PC-3 (cell line): ENCODE results near the gene EIF3A. TPM values are rescaled to one million over a fixed set of nuclear protein-coding genes. Genes with fewer than 3 reads are reported as not detected.

Experiments
- ATAC-seq: fragments of 200-7000 bp; cut with Tn5 transposase; 2 replicates; pipeline ENCODE4 v1.9.1; 2020; ENCODE audit warnings: mild to moderate bottlenecking, moderate library complexity
- BruUV-seq: library from RNA; stranded (reverse); fragments of 400-500 nt; replicated peaks from 2 replicates; lab custom pipeline; 2021; lab: Mats Ljungman, UMichigan
- CTCF ChIA-PET: fragments of 300-600 bp; sonication (Branson Sonifier 250); formaldehyde crosslinking; loops from one replicate; lab custom pipeline; 2022; ENCODE audit warnings: antibody characterized with exemption; lab: Charles Lee
- POLR2A ChIA-PET: fragments of 300-600 bp; sonication (Branson Sonifier 250); formaldehyde crosslinking; loops from one replicate; lab custom pipeline; 2022; ENCODE audit warnings: antibody characterized with exemption; ENCODE audit not compliant: unreplicated experiment; lab: Charles Lee
- DNase-seq: peaks from one replicate; pipeline ENCODE4 v3.0.0-alpha.2; 2015
- H2AFZ ChIP-seq: fragments of 300-600 bp; sonication (generic); 2 replicates; pipeline ENCODE4 v1.6.0; 2016; ENCODE audit warnings: antibody characterized with exemption, low read length
- H3F3A ChIP-seq: fragments of 300-600 bp; sonication (generic); one replicate; pipeline ENCODE4 v1.6.0; 2017; ENCODE audit warnings: antibody characterized with exemption, low read length, control low read depth, mild to moderate bottlenecking; ENCODE audit not compliant: unreplicated experiment
- H3K27ac ChIP-seq: fragments of 300-600 bp; sonication (generic); 2 replicates; pipeline ENCODE4 v1.5.1; 2016; ENCODE audit warnings: mild to moderate bottlenecking, low read length
- H3K27me3 ChIP-seq: fragments of 300-600 bp; sonication (generic); 2 replicates; pipeline ENCODE4 v1.6.1; 2016; ENCODE audit warnings: low read length, mixed read lengths
- H3K36me3 ChIP-seq: fragments of 300-600 bp; sonication (generic); 2 replicates; pipeline ENCODE4 v1.6.1; 2016; ENCODE audit warnings: low read depth, mixed run types, low read length, mixed read lengths
- H3K4me1 ChIP-seq: fragments of 300-600 bp; sonication (generic); 2 replicates; pipeline ENCODE4 v1.5.1; 2016; ENCODE audit warnings: low read length; ENCODE audit not compliant: insufficient read depth
- H3K4me2 ChIP-seq: fragments of 300-600 bp; sonication (generic); 2 replicates; pipeline ENCODE4 v1.6.0; 2016; ENCODE audit warnings: low read length
- H3K4me3 ChIP-seq: fragments of 300-600 bp; sonication (generic); 2 replicates; pipeline ENCODE4 v1.5.1; 2016; ENCODE audit warnings: mild to moderate bottlenecking, low read length, mixed read lengths
- H3K79me2 ChIP-seq: fragments of 300-600 bp; sonication (generic); 2 replicates; pipeline ENCODE4 v1.6.1; 2017; ENCODE audit warnings: low read length, mixed read lengths
- H3K9ac ChIP-seq: fragments of 300-600 bp; sonication (generic); 2 replicates; pipeline ENCODE4 v1.6.0; 2016; ENCODE audit warnings: mild to moderate bottlenecking, low read length
- H3K9me2 ChIP-seq: fragments of 300-600 bp; sonication (generic); replicated peaks from 2 replicates; pipeline ENCODE4 v1.6.1; 2016; ENCODE audit warnings: mixed run types, low read length, mixed read lengths
- H3K9me3 ChIP-seq: fragments of 300-600 bp; sonication (generic); 2 replicates; pipeline ENCODE4 v1.6.1; 2016; ENCODE audit warnings: low read length, mixed read lengths
- H4K20me1 ChIP-seq: fragments of 300-600 bp; sonication (generic); 2 replicates; pipeline ENCODE4 v1.6.1; 2016; ENCODE audit warnings: low read length, mixed read lengths
- EZH2 ChIP-seq: fragments of 300-600 bp; sonication (generic); IDR thresholded peaks from one replicate; pipeline ENCODE4 v1.6.1; 2017; ENCODE audit warnings: antibody characterized with exemption, mild to moderate bottlenecking, low read length; ENCODE audit not compliant: unreplicated experiment
- EZH2phosphoT487 ChIP-seq: fragments of 300-600 bp; sonication (generic); IDR thresholded peaks from 2 replicates; pipeline ENCODE4 v1.6.1; 2018; ENCODE audit warnings: mild to moderate bottlenecking, antibody characterized with exemption, low read length, borderline replicate concordance
- intact Hi-C: fragments of 100-400 bp; cut with micrococcal nuclease; formaldehyde crosslinking; loops from 2 replicates; pipeline ENCODE4 v1.9.0; 2023
- total RNA-seq: library from RNA; depleted of rRNA; stranded (reverse); fragments of >200 nt; gene quantifications from 2 replicates; pipeline ENCODE4 v1.2.3, GENCODE V29; 2014
- TF ChIP-seq, protein P1 (sequence below): fragments of 300-600 bp; sonication (generic); conservative IDR thresholded peaks from 2 replicates; pipeline ENCODE4 v1.5.1; 2017; ENCODE audit warnings: antibody characterized with exemption, low read depth, mild to moderate bottlenecking, low read length

EIF3A gene
- total RNA-seq, 1 experiment from 2014 or later, result 46.0 TPM

- peaks cover 47% of the 10 kb centered on the region; the same call in 1 of the 2 replicates for H3K79me2 ChIP-seq
- DNase-seq (no peak), ATAC-seq (no peak)
- intact Hi-C loops, result no loop called here
- no TSS peak for BruUV-seq
- H3K4me1 ChIP-seq, result no peaks in the 10 kb centered on the region
- H3K27me3 ChIP-seq, result no peaks in the 10 kb centered on the region
- H3K27ac ChIP-seq, result no peak overlapping the region
- no peak for TF ChIP-seq EZH2phosphoT487
- no peak for TF ChIP-seq EZH2
- TF ChIP-seq, protein P1, sequence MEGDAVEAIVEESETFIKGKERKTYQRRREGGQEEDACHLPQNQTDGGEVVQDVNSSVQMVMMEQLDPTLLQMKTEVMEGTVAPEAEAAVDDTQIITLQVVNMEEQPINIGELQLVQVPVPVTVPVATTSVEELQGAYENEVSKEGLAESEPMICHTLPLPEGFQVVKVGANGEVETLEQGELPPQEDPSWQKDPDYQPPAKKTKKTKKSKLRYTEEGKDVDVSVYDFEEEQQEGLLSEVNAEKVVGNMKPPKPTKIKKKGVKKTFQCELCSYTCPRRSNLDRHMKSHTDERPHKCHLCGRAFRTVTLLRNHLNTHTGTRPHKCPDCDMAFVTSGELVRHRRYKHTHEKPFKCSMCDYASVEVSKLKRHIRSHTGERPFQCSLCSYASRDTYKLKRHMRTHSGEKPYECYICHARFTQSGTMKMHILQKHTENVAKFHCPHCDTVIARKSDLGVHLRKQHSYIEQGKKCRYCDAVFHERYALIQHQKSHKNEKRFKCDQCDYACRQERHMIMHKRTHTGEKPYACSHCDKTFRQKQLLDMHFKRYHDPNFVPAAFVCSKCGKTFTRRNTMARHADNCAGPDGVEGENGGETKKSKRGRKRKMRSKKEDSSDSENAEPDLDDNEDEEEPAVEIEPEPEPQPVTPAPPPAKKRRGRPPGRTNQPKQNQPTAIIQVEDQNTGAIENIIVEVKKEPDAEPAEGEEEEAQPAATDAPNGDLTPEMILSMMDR, result no peak
- no peak overlapping the region for H2AFZ ChIP-seq
- no peak overlapping the region for H3K4me3 ChIP-seq
- H3F3A ChIP-seq, result no peaks in the 10 kb centered on the region
- H3K4me2 ChIP-seq, result no peak overlapping the region
- no peaks in the 10 kb centered on the region for H3K9me3 ChIP-seq
- H4K20me1 ChIP-seq, result peaks cover 9% of the 10 kb centered on the region; the same call in 1 of the 2 replicates
- ChIA-PET CTCF (no interaction called here), POLR2A (no interaction called here)
- H3K36me3 ChIP-seq, result peaks cover 79% of the 10 kb centered on the region
- H3K9me2 ChIP-seq, result no peaks in the 10 kb centered on the region
- H3K9ac ChIP-seq, result no peak overlapping the region
These were observed 28.8 kb downstream of the EIF3A start for GRCh38 chr10:119051775-119052174.

DNA sequence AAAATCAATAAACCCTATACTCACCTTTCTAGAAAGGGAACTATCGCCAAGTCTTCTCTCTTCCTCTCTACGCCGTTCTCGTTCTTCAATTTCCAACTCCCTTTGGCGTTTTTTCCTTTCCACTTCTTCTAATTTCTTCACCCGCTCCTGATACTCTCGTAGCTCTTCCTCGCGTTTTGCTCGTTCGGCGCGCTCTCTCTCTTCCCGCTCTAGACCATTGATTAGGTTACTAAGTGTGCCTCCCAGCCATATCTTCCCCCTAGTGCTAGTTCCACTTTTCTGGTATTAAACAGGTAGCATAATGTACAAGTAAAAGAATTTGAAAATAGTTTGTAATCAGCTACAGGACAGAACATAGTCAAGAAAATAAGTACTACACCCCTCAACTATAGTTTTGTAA, 30.8 kb downstream of the EIF3A start:
- intact Hi-C loops, result no loop called here
- Histone ChIP-seq H3K9ac (no peak overlapping the region), H3K4me3 (no peak overlapping the region), H3K79me2 (peaks cover 55% of the 10 kb centered on the region), H3K9me2 (no peaks in the 10 kb centered on the region), H3F3A (no peaks in the 10 kb centered on the region), H3K9me3 (no peaks in the 10 kb centered on the region), H4K20me1 (peaks cover 9% of the 10 kb centered on the region; the same call in 1 of the 2 replicates), H3K4me1 (no peaks in the 10 kb centered on the region), H3K4me2 (no peak overlapping the region), H3K27me3 (no peaks in the 10 kb centered on the region), H3K27ac (no peak overlapping the region), H3K36me3 (peaks cover 78% of the 10 kb centered on the region), H2AFZ (no peak overlapping the region)
- no TSS peak for BruUV-seq
- no peak for ATAC-seq
- ChIA-PET CTCF (no interaction called here), POLR2A (no interaction called here)
- no peak for TF ChIP-seq EZH2
- TF ChIP-seq, protein P1, result no peak
- TF ChIP-seq EZH2phosphoT487, result no peak
- DNase-seq, result no peak

DNA sequence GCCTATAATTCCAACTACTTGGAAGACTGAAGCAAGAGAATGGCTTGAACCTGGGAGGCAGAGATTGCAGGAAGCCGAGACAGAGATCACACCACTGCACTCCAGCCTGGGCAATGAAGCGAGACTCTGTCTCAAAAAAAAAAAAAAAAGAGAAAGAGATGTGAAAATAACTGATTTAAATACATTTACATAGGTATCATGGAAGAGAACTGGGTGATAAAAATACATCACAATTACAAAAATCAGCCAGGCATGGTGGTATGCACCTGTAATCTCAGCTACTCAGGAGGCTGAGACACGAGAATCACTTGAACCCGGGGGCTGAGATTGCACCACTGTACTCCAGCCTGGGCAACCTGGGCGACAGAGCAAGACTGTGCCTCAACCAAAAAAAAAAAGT, 31.3 kb downstream of the EIF3A start:
- ChIA-PET POLR2A (no interaction called here), CTCF (no interaction called here)
- no peak overlapping the region for H3K4me3 ChIP-seq
- TF ChIP-seq, protein P1, result no peak
- TF ChIP-seq EZH2phosphoT487 (no peak), EZH2 (no peak)
- no peaks in the 10 kb centered on the region for H3F3A ChIP-seq
- no peak overlapping the region for H3K4me2 ChIP-seq
- no TSS peak for BruUV-seq
- H3K27me3 ChIP-seq, result no peaks in the 10 kb centered on the region
- no peaks in the 10 kb centered on the region for H3K9me2 ChIP-seq
- H3K36me3 ChIP-seq, result peaks cover 75% of the 10 kb centered on the region
- H3K4me1 ChIP-seq, result no peaks in the 10 kb centered on the region
- ATAC-seq (no peak), DNase-seq (no peak)
- H3K9me3 ChIP-seq, result no peaks in the 10 kb centered on the region
- H4K20me1 ChIP-seq, result peaks cover 9% of the 10 kb centered on the region; the same call in 1 of the 2 replicates
- H3K27ac ChIP-seq, result no peak overlapping the region
- no peak overlapping the region for H2AFZ ChIP-seq
- intact Hi-C loops, result no loop called here
- H3K79me2 ChIP-seq, result peaks cover 56% of the 10 kb centered on the region
- H3K9ac ChIP-seq, result no peak overlapping the region
